Endothelial cell (in vitro differentiated cells): ENCODE measurements around the gene PTPN22. TPM values are rescaled to one million over a fixed set of nuclear protein-coding genes. Genes with fewer than 3 reads are reported as not detected.

Experiments
- DNase-seq: peaks from one replicate; pipeline ENCODE4 v3.0.0; 2021; ENCODE audit warnings: low spot score
- H3K27ac Mint-ChIP-seq: one replicate; pipeline ENCODE4 v1.8.0; 2021; ENCODE audit warnings: mixed read lengths, inconsistent platforms; ENCODE audit not compliant: unreplicated experiment
- H3K27me3 Mint-ChIP-seq: one replicate; pipeline ENCODE4 v1.8.0; 2021; ENCODE audit warnings: mild to moderate bottlenecking, moderate library complexity, mixed read lengths, inconsistent platforms; ENCODE audit not compliant: unreplicated experiment
- H3K36me3 Mint-ChIP-seq: one replicate; pipeline ENCODE4 v1.8.0; 2021; ENCODE audit warnings: mild to moderate bottlenecking, low read depth, mixed read lengths, inconsistent platforms; ENCODE audit not compliant: unreplicated experiment
- H3K4me1 Mint-ChIP-seq: one replicate; pipeline ENCODE4 v1.8.0; 2021; ENCODE audit warnings: mild to moderate bottlenecking, mixed read lengths, inconsistent platforms; ENCODE audit not compliant: unreplicated experiment
- H3K4me3 Mint-ChIP-seq: one replicate; pipeline ENCODE4 v1.8.0; 2021; ENCODE audit warnings: mild to moderate bottlenecking, mixed read lengths, inconsistent platforms; ENCODE audit not compliant: unreplicated experiment
- H3K9me3 Mint-ChIP-seq: one replicate; pipeline ENCODE4 v1.8.0; 2021; ENCODE audit warnings: mixed read lengths, inconsistent platforms; ENCODE audit not compliant: unreplicated experiment
- CTCF ChIP-seq: fragments of 200-600 bp; sonication (generic); IDR thresholded peaks from one replicate; pipeline ENCODE4 v1.5.0; 2021; ENCODE audit warnings: antibody characterized with exemption; ENCODE audit not compliant: unreplicated experiment
- long read RNA-seq: library from polyadenylated mRNA; unstranded; transcript quantifications from one replicate; pipeline ENCODE4 v2.0.0, GENCODE V29; 2020; ENCODE audit not compliant: unreplicated experiment
- total RNA-seq: library from RNA; stranded (reverse); fragmentation: NEBNext Ultra II Directional; extraction: Animal tissue kit (Norgen Biotek cat#: 25700); gene quantifications from one replicate; pipeline ENCODE4 v1.2.1, GENCODE V29; 2021; ENCODE audit not compliant: unreplicated experiment

Gene PTPN22
- 0.87 TPM for total RNA-seq
- long read RNA-seq = 0 reads

- Mint-ChIP-seq H3K27ac (no peak within 1 kb of the TSS), H3K9me3 (no peaks in the 10 kb centered on the region), H3K27me3 (no peaks in the 10 kb centered on the region), H3K36me3 (no peaks in the 10 kb centered on the region), H3K4me3 (no peak within 1 kb of the TSS), H3K4me1 (no peaks in the 10 kb centered on the region)
- no peak for DNase-seq
- TF ChIP-seq CTCF = no peak
Measured at GRCh38 chr1:113871597-113872113, at the start of gene PTPN22. TSS of gene PTPN22 (minus strand) at chr1:113871712.

- Mint-ChIP-seq H3K9me3 (no peaks in the 10 kb centered on the region), H3K4me3 (no peak overlapping the region), H3K36me3 (no peaks in the 10 kb centered on the region), H3K27ac (no peak overlapping the region), H3K27me3 (no peaks in the 10 kb centered on the region), H3K4me1 (no peaks in the 10 kb centered on the region)
- no peak for DNase-seq
- TF ChIP-seq CTCF = no peak
Measured at GRCh38 chr1:113918243-113918642, 46.7 kb upstream of the PTPN22 start.

GRCh38 chr1:113917400-113918082, 46.0 kb upstream of the PTPN22 start:
- H3K4me1 Mint-ChIP-seq = no peaks in the 10 kb centered on the region
- H3K27me3 Mint-ChIP-seq = no peaks in the 10 kb centered on the region
- TF ChIP-seq CTCF = no peak
- no peak overlapping the region for H3K4me3 Mint-ChIP-seq
- no peaks in the 10 kb centered on the region for H3K9me3 Mint-ChIP-seq
- no peaks in the 10 kb centered on the region for H3K36me3 Mint-ChIP-seq
- DNase-seq = no peak
- H3K27ac Mint-ChIP-seq = no peak overlapping the region

GRCh38 chr1:113916974-113917373, 45.5 kb upstream of the PTPN22 start:
- Mint-ChIP-seq H3K27me3 (no peaks in the 10 kb centered on the region), H3K4me1 (no peaks in the 10 kb centered on the region), H3K36me3 (no peaks in the 10 kb centered on the region), H3K4me3 (no peak overlapping the region), H3K9me3 (no peaks in the 10 kb centered on the region), H3K27ac (no peak overlapping the region)
- no peak for DNase-seq
- TF ChIP-seq CTCF = no peak

- Mint-ChIP-seq H3K27ac (no peak overlapping the region), H3K4me3 (no peak overlapping the region), H3K27me3 (peaks cover 2% of the 10 kb centered on the region), H3K9me3 (no peaks in the 10 kb centered on the region), H3K36me3 (peaks cover 12% of the 10 kb centered on the region), H3K4me1 (no peaks in the 10 kb centered on the region)
- no peak for TF ChIP-seq CTCF
- no peak for DNase-seq
Measured at GRCh38 chr1:113913887-113914664, 42.6 kb upstream of the PTPN22 start.
